Mesodermal cell (in vitro differentiated cells): Measurements from ENCODE around the gene ARHGEF39.

Source experiments
- H3K27ac ChIP-seq: 2 replicates; pipeline ENCODE4 v1.7.0; 2013; ENCODE audit warnings: mild to moderate bottlenecking, low read depth, low read length, moderate library complexity; ENCODE audit not compliant: severe bottlenecking
- H3K36me3 ChIP-seq: 2 replicates; pipeline ENCODE4 v1.7.1; 2013; ENCODE audit warnings: mild to moderate bottlenecking, low read length, moderate library complexity; ENCODE audit not compliant: control insufficient read depth, insufficient read depth
- H3K4me1 ChIP-seq: one replicate; pipeline ENCODE4 v1.7.1; 2013; ENCODE audit warnings: mild to moderate bottlenecking, low read length; ENCODE audit not compliant: insufficient read depth, control insufficient read depth, poor library complexity, severe bottlenecking
- H3K4me3 ChIP-seq: 2 replicates; pipeline ENCODE4 v1.7.0; 2013; ENCODE audit warnings: low read length, control low read depth, mild to moderate bottlenecking; ENCODE audit not compliant: insufficient read depth, poor library complexity, severe bottlenecking; ENCODE audit errors: extremely low read depth
- H3K9me3 ChIP-seq: 2 replicates; pipeline ENCODE4 v1.7.1; 2013; ENCODE audit warnings: mild to moderate bottlenecking, low read length, moderate library complexity; ENCODE audit not compliant: control insufficient read depth
- WGBS, 2 experiments: methylation state at CpG; one replicate each; pipeline ENCODE4 v1.1.5; 2013; ENCODE audit warnings: missing lambda C conversion rate in 2 of 2; ENCODE audit not compliant: insufficient coverage in 2 of 2; 5-methylcytosine and 5-hydroxymethylcytosine counted together

ARHGEF39 gene

DNA sequence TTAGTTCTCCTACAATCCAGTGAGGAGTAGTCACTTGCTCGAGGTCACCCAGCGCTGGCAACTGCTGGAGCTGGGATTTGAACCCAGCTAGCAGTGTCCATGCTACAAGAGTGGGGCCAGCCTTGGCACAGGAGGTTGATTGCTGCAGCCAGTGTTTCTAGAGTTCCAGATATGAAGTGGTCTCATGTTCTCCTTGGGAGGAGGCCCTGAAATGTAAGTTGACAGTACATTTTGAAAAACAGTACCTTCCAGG lies 6.1 kb downstream of the ARHGEF39 start:
- no peak overlapping the region for H3K27ac ChIP-seq
- peaks cover 18% of the 10 kb centered on the region for H3K4me1 ChIP-seq
- peaks cover 23% of the 10 kb centered on the region for H3K36me3 ChIP-seq
- H3K9me3 ChIP-seq: no peaks in the 10 kb centered on the region
- WGBS, 2 experiments: 0 to 6% methylated on average over 2 of the region's 2 CpGs
- peak overlapping the region; percentile 70 for H3K4me3 ChIP-seq

- H3K27ac ChIP-seq: peak within 1 kb of the TSS; percentile 100
Observed at GRCh38 chr9:35658137-35658967, 6.6 kb downstream of the ARHGEF39 start, which contains the start of gene CCDC107. Gene CCDC107 (plus strand): TSS chr9:35658292. CDS start chr9:35658380, 88 bp downstream.

GRCh38 chr9:35657546-35658136 lies 7.4 kb downstream of the ARHGEF39 start, which contains the start of gene RMRP:
Gene RMRP (minus strand): TSS chr9:35658019.
- peaks cover 15% of the 10 kb centered on the region for H3K4me1 ChIP-seq
- H3K9me3 ChIP-seq: no peaks in the 10 kb centered on the region
- 3 to 4% methylated on average over 32 to 39 of the region's 42 CpGs for WGBS, 2 experiments
- H3K27ac ChIP-seq: peak within 1 kb of the TSS; percentile 100
- peak within 1 kb of the TSS; percentile 70 for H3K4me3 ChIP-seq
- H3K36me3 ChIP-seq: peaks cover 23% of the 10 kb centered on the region

More at GRCh38 chr9:35658137-35658967, 6.6 kb downstream of the ARHGEF39 start, which contains the start of gene CCDC107:
- Histone ChIP-seq H3K4me3 (peak within 1 kb of the TSS; percentile 70), H3K4me1 (peaks cover 15% of the 10 kb centered on the region), H3K9me3 (no peaks in the 10 kb centered on the region), H3K36me3 (peaks cover 23% of the 10 kb centered on the region)
- WGBS, 2 experiments: 0% methylated on average over 49 to 62 of the region's 67 CpGs

- no peaks in the 10 kb centered on the region for H3K9me3 ChIP-seq
- WGBS, 2 experiments: 51 to 53% methylated on average over 24 to 25 of the region's 25 CpGs
- H3K4me3 ChIP-seq: peak overlapping the region; percentile 33
- peaks cover 10% of the 10 kb centered on the region for H3K4me1 ChIP-seq
- H3K27ac ChIP-seq: peak overlapping the region; percentile 100
- peaks cover 17% of the 10 kb centered on the region for H3K36me3 ChIP-seq
Observed at GRCh38 chr9:35656831-35657545, 8.0 kb downstream of the ARHGEF39 start.

- 85 to 92% methylated on average over 14 to 15 of the region's 17 CpGs for WGBS, 2 experiments
- no peaks in the 10 kb centered on the region for H3K9me3 ChIP-seq
- H3K4me1 ChIP-seq: peaks cover 10% of the 10 kb centered on the region
- no peak overlapping the region for H3K4me3 ChIP-seq
- H3K27ac ChIP-seq: no peak overlapping the region
- peaks cover 13% of the 10 kb centered on the region for H3K36me3 ChIP-seq
Observed at GRCh38 chr9:35656348-35656747, 8.6 kb downstream of the ARHGEF39 start.

DNA sequence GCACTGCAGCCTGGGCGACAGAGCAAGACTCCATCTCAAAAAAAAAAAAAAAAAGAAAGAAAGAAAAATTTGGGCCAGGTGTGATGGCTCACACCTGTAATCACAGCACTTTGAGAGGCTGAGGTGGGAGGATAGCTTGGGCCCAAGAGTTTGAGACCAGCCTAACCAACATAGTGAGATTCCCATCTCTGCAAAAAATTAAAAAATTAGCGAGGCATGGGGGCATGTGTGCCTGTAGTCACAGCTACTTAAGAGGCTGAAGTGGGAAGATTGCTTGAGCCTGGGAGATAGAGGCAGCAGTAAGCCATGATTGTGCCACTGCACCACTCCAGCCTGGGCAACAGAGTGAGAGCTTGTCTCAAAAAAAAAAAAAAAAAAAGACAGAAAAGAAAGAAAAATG lies 11.4 kb downstream of the ARHGEF39 start:
- Histone ChIP-seq H3K36me3 (no peaks in the 10 kb centered on the region), H3K27ac (no peak overlapping the region), H3K4me3 (no peak overlapping the region), H3K4me1 (peaks cover 17% of the 10 kb centered on the region), H3K9me3 (no peaks in the 10 kb centered on the region)
- 100% methylated on average over 1 of the region's 2 CpGs for WGBS, 2 experiments

DNA sequence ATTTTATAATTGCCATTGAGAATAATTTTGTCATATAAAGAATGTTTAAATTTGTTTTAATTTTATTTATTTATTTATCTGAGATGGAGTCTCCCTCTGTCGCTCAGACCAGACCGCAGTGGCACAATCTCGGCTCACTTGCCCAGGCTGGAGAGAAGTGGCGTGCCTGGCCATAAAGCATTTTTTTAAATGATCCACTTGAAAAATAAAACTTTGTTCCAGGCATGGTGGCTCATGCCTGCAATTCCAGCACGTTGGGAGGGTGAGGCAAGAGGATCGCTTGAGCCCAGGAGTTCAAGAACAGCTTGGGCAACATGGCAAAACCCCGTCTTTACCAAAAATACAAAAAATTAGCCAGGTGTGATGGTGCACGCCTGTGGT lies 12.2 kb downstream of the ARHGEF39 start:
- H3K4me1 ChIP-seq: peaks cover 17% of the 10 kb centered on the region
- no peaks in the 10 kb centered on the region for H3K36me3 ChIP-seq
- 97% methylated on average over 5 to 6 of the region's 8 CpGs for WGBS, 2 experiments
- no peak overlapping the region for H3K4me3 ChIP-seq
- H3K27ac ChIP-seq: no peak overlapping the region
- H3K9me3 ChIP-seq: no peaks in the 10 kb centered on the region

GRCh38 chr9:35651956-35652828 lies 12.8 kb downstream of the ARHGEF39 start:
- H3K27ac ChIP-seq: no peak overlapping the region
- no peaks in the 10 kb centered on the region for H3K36me3 ChIP-seq
- no peaks in the 10 kb centered on the region for H3K9me3 ChIP-seq
- no peak overlapping the region for H3K4me3 ChIP-seq
- peaks cover 17% of the 10 kb centered on the region for H3K4me1 ChIP-seq
- 86 to 93% methylated on average over 4 to 5 of the region's 7 CpGs for WGBS, 2 experiments

DNA sequence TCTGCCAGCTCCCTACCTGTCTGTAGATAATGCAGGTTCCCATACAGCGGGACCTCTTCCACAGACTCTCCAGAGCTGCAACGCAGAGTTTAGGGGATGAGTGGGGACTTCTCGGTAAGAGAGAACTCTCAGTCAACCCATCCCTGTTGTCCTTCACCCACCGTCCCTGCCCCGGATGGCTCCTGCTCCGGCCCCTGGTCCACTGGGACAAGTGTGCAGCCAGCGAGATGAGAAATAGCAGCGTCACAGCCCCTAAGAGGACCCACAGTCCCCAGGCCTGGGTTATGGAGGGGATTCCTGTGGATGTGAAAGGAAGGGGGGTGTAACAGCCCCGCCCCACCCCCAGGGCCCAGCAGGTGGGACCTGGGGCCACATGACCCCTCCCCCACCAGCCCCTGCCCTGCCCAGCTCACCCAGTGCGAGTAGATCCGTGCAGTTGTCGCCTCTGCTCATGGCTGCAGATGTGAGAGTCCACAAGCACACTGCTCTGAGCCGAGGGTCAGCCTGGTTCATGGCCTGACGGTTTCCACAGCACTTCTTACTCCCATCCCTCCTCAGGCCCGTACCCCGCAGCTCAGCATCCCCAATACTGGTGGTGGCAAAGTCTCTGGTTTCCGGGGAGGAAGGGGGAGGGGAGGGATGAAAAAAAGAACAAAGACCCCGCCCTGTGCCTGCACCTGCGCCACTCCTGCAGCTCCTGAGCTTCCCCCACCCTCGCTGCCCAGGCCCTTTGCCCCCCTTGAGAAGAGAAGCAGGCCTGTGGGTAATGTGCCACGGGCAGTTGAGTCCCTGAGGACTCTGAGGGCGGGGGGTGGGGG lies 14.4 kb downstream of the ARHGEF39 start, which contains the start of gene SIT1:
TSS of gene SIT1 (minus strand) at position 591 of the 818 bp plus-strand sequence. CDS start at position 513, 78 bp downstream.
- peaks cover 17% of the 10 kb centered on the region for H3K4me1 ChIP-seq
- whole genome bisulfite sequencing, 2 experiments: 54 to 78% methylated on average over 4 to 8 of the region's 22 CpGs
- H3K4me3 ChIP-seq: no peak within 1 kb of the TSS
- H3K9me3 ChIP-seq: no peaks in the 10 kb centered on the region
- H3K27ac ChIP-seq: no peak within 1 kb of the TSS
- no peaks in the 10 kb centered on the region for H3K36me3 ChIP-seq
